Muscle of leg (tissue), 9 donors: ENCODE measurements around the gene PLEKHA4. TPM values are rescaled to one million over a fixed set of nuclear protein-coding genes. Genes with fewer than 3 reads are reported as not detected.

Experiments used
- polyA plus RNA-seq, 8 donors: library from polyadenylated mRNA; unstranded; fragments of 120-200 nt; gene quantifications; one replicate each; pipeline versions ENCODE4 v1.2.1 to v1.2.3, GENCODE V29; 2013; ENCODE audit warnings: inconsistent platforms in 1 of 8, low replicate concordance in 1 of 8; ENCODE audit not compliant: insufficient read length in 8 of 8, insufficient read depth in 1 of 8
- total RNA-seq: library from RNA; stranded (reverse); fragments of 120-200 nt; gene quantifications from one replicate; pipeline ENCODE4 v1.2.4, GENCODE V29; 2013

PLEKHA4 gene
- total and polyA plus RNA-seq, 9 donors = 18.7 to 59.0 (median 37.8) TPM

Other genes with a start within 250 kb of the PLEKHA4 start
Only the 30 nearest of the 32 such genes appear.
- 9.8 TPM for gene DBP, start 231.2 kb downstream of the PLEKHA4 start, total RNA-seq
- 10 to 100 TPM in 1 of 8 donors, 1 to 10 TPM in 7; 3.0 to 10.8 (median 6.2) TPM for gene DBP, start 231.2 kb downstream of the PLEKHA4 start, polyA plus RNA-seq
- gene CA11, start 222.4 kb downstream of the PLEKHA4 start, total RNA-seq = 6.2 TPM
- gene CA11, start 222.4 kb downstream of the PLEKHA4 start, polyA plus RNA-seq = 10 to 100 TPM in 7 of 8 donors, 1 to 10 TPM in 1; 7.9 to 22.1 (median 14.0) TPM
- gene NTN5, start 195.6 kb downstream of the PLEKHA4 start, total RNA-seq = 0.18 TPM
- gene NTN5, start 195.6 kb downstream of the PLEKHA4 start, polyA plus RNA-seq = 1 to 10 TPM in 7 of 8 donors, under 1 TPM in 1; 0.64 to 8.5 (median 2.2) TPM
- not detected for gene FUT2, start 172.6 kb downstream of the PLEKHA4 start, total RNA-seq
- 1 to 10 TPM in 4 of 8 donors, under 1 TPM in 4; 0.53 to 3.8 (median 0.95) TPM for gene FUT2, start 172.6 kb downstream of the PLEKHA4 start, polyA plus RNA-seq
- 29.2 TPM for gene MAMSTR, start 148.9 kb downstream of the PLEKHA4 start, total RNA-seq
- gene MAMSTR, start 148.9 kb downstream of the PLEKHA4 start, polyA plus RNA-seq = 100 to 1,000 TPM in 4 of 8 donors, 10 to 100 TPM in 4; 59.8 to 160 (median 113) TPM
- gene RASIP1, start 128.0 kb downstream of the PLEKHA4 start, total RNA-seq = 14.1 TPM
- 10 to 100 TPM; 17.6 to 27.7 (median 25.0) TPM for gene RASIP1, start 128.0 kb downstream of the PLEKHA4 start, polyA plus RNA-seq
- 0.04 TPM for gene IZUMO1, start 121.7 kb downstream of the PLEKHA4 start, total RNA-seq
- gene IZUMO1, start 121.7 kb downstream of the PLEKHA4 start, polyA plus RNA-seq = 1 to 10 TPM in 2 of 8 donors, under 1 TPM in 6; 0.20 to 1.1 (median 0.85) TPM
- gene FUT1, start 116.0 kb downstream of the PLEKHA4 start, total RNA-seq = 1.1 TPM
- gene FUT1, start 116.0 kb downstream of the PLEKHA4 start, polyA plus RNA-seq = 1 to 10 TPM in 7 of 8 donors, under 1 TPM in 1; 0.75 to 1.5 (median 1.3) TPM
- not detected for gene FGF21, start 113.1 kb downstream of the PLEKHA4 start, total RNA-seq
- under 1 TPM in 1 of 8 donors, not detected in 7; 0.25 TPM for gene FGF21, start 113.1 kb downstream of the PLEKHA4 start, polyA plus RNA-seq
- 18.8 TPM for gene BCAT2, start 57.6 kb downstream of the PLEKHA4 start, total RNA-seq
- 10 to 100 TPM; 21.2 to 32.7 (median 24.6) TPM for gene BCAT2, start 57.6 kb downstream of the PLEKHA4 start, polyA plus RNA-seq
- gene HSD17B14, start 32.1 kb downstream of the PLEKHA4 start, total RNA-seq = 2.7 TPM
- gene HSD17B14, start 32.1 kb downstream of the PLEKHA4 start, polyA plus RNA-seq = 1 to 10 TPM; 1.9 to 8.3 (median 4.3) TPM
- 32.2 TPM for gene PPP1R15A, start 3.8 kb upstream of the PLEKHA4 start, total RNA-seq
- gene PPP1R15A, start 3.8 kb upstream of the PLEKHA4 start, polyA plus RNA-seq = 10 to 100 TPM; 49.0 to 84.7 (median 57.3) TPM
- 0.09 TPM for gene TULP2, start 30.1 kb upstream of the PLEKHA4 start, total RNA-seq
- under 1 TPM in 7 of 8 donors, not detected in 1; 0.13 to 0.88 (median 0.46) TPM for gene TULP2, start 30.1 kb upstream of the PLEKHA4 start, polyA plus RNA-seq
- gene NUCB1, start 31.7 kb upstream of the PLEKHA4 start, total RNA-seq = 97.3 TPM
- 100 to 1,000 TPM; 141 to 216 (median 175) TPM for gene NUCB1, start 31.7 kb upstream of the PLEKHA4 start, polyA plus RNA-seq
- 0.31 TPM for gene DHDH, start 65.1 kb upstream of the PLEKHA4 start, total RNA-seq
- gene DHDH, start 65.1 kb upstream of the PLEKHA4 start, polyA plus RNA-seq = 1 to 10 TPM in 1 of 8 donors, under 1 TPM in 7; 0.20 to 1.9 (median 0.42) TPM
- 27.1 TPM for gene BAX, start 86.3 kb upstream of the PLEKHA4 start, total RNA-seq
- gene BAX, start 86.3 kb upstream of the PLEKHA4 start, polyA plus RNA-seq = 10 to 100 TPM; 33.9 to 52.4 (median 44.7) TPM
- gene FTL, start 96.7 kb upstream of the PLEKHA4 start, total RNA-seq = 786 TPM
- 100 to 1,000 TPM; 576 to 914 (median 741) TPM for gene FTL, start 96.7 kb upstream of the PLEKHA4 start, polyA plus RNA-seq
- gene GYS1, start 124.7 kb upstream of the PLEKHA4 start, total RNA-seq = 43.8 TPM
- gene GYS1, start 124.7 kb upstream of the PLEKHA4 start, polyA plus RNA-seq = 10 to 100 TPM; 47.3 to 87.3 (median 65.3) TPM
- 63.8 TPM for gene RUVBL2, start 125.3 kb upstream of the PLEKHA4 start, total RNA-seq
- gene RUVBL2, start 125.3 kb upstream of the PLEKHA4 start, polyA plus RNA-seq = 10 to 100 TPM; 55.3 to 72.5 (median 66.9) TPM
- gene LHB, start 148.5 kb upstream of the PLEKHA4 start, total RNA-seq = not detected
- not detected for gene LHB, start 148.5 kb upstream of the PLEKHA4 start, polyA plus RNA-seq
- 0.22 TPM for gene CGB3, start 155.7 kb upstream of the PLEKHA4 start, total RNA-seq
- under 1 TPM in 2 of 8 donors, not detected in 6; 0.57 to 0.60 TPM for gene CGB3, start 155.7 kb upstream of the PLEKHA4 start, polyA plus RNA-seq
- not detected for gene CGB2, start 163.3 kb upstream of the PLEKHA4 start, total RNA-seq
- gene CGB2, start 163.3 kb upstream of the PLEKHA4 start, polyA plus RNA-seq = under 1 TPM in 1 of 8 donors, not detected in 7; 0.27 TPM
- not detected for gene CGB1, start 168.3 kb upstream of the PLEKHA4 start, total RNA-seq
- gene CGB1, start 168.3 kb upstream of the PLEKHA4 start, polyA plus RNA-seq = not detected
- 0.40 TPM for gene CGB5, start 175.2 kb upstream of the PLEKHA4 start, total RNA-seq
- gene CGB5, start 175.2 kb upstream of the PLEKHA4 start, polyA plus RNA-seq = 1 to 10 TPM in 1 of 8 donors, under 1 TPM in 2, not detected in 5; 0.23 to 1.4 (median 0.63) TPM
- gene CGB8, start 180.5 kb upstream of the PLEKHA4 start, total RNA-seq = 0.31 TPM
- under 1 TPM in 4 of 8 donors, not detected in 4; 0.20 to 0.58 (median 0.25) TPM for gene CGB8, start 180.5 kb upstream of the PLEKHA4 start, polyA plus RNA-seq
- gene CGB7, start 189.1 kb upstream of the PLEKHA4 start, total RNA-seq = 0.53 TPM
- 1 to 10 TPM in 4 of 8 donors, under 1 TPM in 4; 0.34 to 1.4 (median 0.87) TPM for gene CGB7, start 189.1 kb upstream of the PLEKHA4 start, polyA plus RNA-seq
- gene NTF4, start 196.2 kb upstream of the PLEKHA4 start, total RNA-seq = 1.6 TPM
- gene NTF4, start 196.2 kb upstream of the PLEKHA4 start, polyA plus RNA-seq = 1 to 10 TPM; 2.5 to 5.2 (median 3.6) TPM
- gene KCNA7, start 204.1 kb upstream of the PLEKHA4 start, total RNA-seq = 2.8 TPM
- gene KCNA7, start 204.1 kb upstream of the PLEKHA4 start, polyA plus RNA-seq = 1 to 10 TPM; 4.4 to 8.1 (median 6.4) TPM
- gene SNRNP70, start 216.8 kb upstream of the PLEKHA4 start, total RNA-seq = 157 TPM
- gene SNRNP70, start 216.8 kb upstream of the PLEKHA4 start, polyA plus RNA-seq = 100 to 1,000 TPM; 173 to 276 (median 221) TPM
- gene LIN7B, start 245.8 kb upstream of the PLEKHA4 start, total RNA-seq = 11.6 TPM
- 10 to 100 TPM in 6 of 8 donors, 1 to 10 TPM in 2; 9.6 to 14.4 (median 11.2) TPM for gene LIN7B, start 245.8 kb upstream of the PLEKHA4 start, polyA plus RNA-seq